AG04450 (cell line): Measurements from ENCODE around the gene CHAT. TPM values are rescaled to one million over a fixed set of nuclear protein-coding genes. Genes with fewer than 3 reads are reported as not detected.

Source experiments
- CTCF ChIA-PET: fragments of 300-600, 350-600 bp; formaldehyde crosslinking; extraction: SDS; loops from one replicate; lab custom pipeline; 2022; ENCODE audit warnings: antibody characterized with exemption, inconsistent platforms; lab: Charles Lee
- POLR2A ChIA-PET: fragments of 350-600 bp; formaldehyde crosslinking; extraction: SDS; loops from one replicate; lab custom pipeline; 2021; ENCODE audit warnings: antibody characterized with exemption, inconsistent platforms; lab: Yijun Ruan, JAX
- DNase-seq: peaks from one replicate; pipeline ENCODE4 v3.0.0-alpha.2; 2011; ENCODE audit warnings: low read depth, low spot score
- H3K27ac ChIP-seq: one replicate; pipeline ENCODE4 v1.5.1; 2012; ENCODE audit warnings: low read depth, low read length, control low read depth
- H3K27me3 ChIP-seq: one replicate; pipeline ENCODE4 v1.6.0; 2012; ENCODE audit warnings: low read length; ENCODE audit not compliant: control insufficient read depth, insufficient read depth
- H3K4me3 ChIP-seq: 2 replicates; pipeline ENCODE4 v1.5.1; 2011; ENCODE audit warnings: mild to moderate bottlenecking, low read depth, low read length, control low read depth
- H3K9me3 ChIP-seq: 2 replicates; pipeline ENCODE4 v1.5.1; 2012; ENCODE audit warnings: low read length; ENCODE audit not compliant: control insufficient read depth, insufficient read depth
- polyA plus RNA-seq: library from polyadenylated mRNA; depleted of rRNA; stranded (reverse); fragments of >200 nt; gene quantifications from 2 replicates; pipeline ENCODE4 v1.2.3, GENCODE V29; 2011
- TF ChIP-seq, protein P1 (sequence below): IDR thresholded peaks from 2 replicates; pipeline ENCODE4 v1.5.1; 2011; ENCODE audit warnings: low read depth, low read length, control low read depth, inconsistent platforms

The CHAT gene
- polyA plus RNA-seq, 1 experiment: not detected

DNA sequence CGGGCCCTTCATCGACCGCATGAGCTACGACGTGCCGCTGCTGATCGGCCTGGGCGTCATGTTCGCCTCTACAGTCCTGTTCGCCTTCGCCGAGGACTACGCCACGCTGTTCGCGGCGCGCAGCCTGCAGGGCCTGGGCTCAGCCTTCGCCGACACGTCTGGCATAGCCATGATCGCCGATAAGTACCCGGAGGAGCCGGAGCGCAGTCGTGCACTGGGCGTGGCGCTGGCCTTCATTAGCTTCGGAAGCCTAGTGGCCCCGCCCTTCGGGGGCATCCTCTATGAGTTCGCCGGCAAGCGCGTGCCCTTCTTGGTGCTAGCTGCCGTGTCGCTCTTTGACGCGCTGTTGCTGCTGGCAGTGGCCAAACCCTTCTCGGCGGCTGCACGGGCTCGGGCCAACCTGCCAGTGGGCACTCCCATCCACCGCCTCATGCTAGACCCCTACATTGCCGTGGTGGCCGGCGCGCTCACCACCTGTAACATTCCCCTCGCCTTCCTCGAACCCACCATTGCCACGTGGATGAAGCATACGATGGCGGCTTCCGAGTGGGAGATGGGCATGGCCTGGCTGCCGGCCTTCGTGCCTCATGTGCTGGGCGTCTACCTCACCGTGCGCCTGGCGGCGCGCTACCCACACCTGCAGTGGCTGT, 2.5 kb upstream of the CHAT start:
- TF ChIP-seq, protein P1, sequence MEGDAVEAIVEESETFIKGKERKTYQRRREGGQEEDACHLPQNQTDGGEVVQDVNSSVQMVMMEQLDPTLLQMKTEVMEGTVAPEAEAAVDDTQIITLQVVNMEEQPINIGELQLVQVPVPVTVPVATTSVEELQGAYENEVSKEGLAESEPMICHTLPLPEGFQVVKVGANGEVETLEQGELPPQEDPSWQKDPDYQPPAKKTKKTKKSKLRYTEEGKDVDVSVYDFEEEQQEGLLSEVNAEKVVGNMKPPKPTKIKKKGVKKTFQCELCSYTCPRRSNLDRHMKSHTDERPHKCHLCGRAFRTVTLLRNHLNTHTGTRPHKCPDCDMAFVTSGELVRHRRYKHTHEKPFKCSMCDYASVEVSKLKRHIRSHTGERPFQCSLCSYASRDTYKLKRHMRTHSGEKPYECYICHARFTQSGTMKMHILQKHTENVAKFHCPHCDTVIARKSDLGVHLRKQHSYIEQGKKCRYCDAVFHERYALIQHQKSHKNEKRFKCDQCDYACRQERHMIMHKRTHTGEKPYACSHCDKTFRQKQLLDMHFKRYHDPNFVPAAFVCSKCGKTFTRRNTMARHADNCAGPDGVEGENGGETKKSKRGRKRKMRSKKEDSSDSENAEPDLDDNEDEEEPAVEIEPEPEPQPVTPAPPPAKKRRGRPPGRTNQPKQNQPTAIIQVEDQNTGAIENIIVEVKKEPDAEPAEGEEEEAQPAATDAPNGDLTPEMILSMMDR: no peak
- CTCF ChIA-PET: interaction anchor here (0.8 kb wide), 1 partner anchor 16 kb away, joined by 3 read pairs; no protein-coding TSS in a partner anchor
- POLR2A ChIA-PET: no interaction called here
- no peak for DNase-seq
- Histone ChIP-seq H3K27me3 (peaks cover 73% of the 10 kb centered on the region), H3K4me3 (no peak overlapping the region), H3K27ac (no peak overlapping the region), H3K9me3 (peaks cover 14% of the 10 kb centered on the region; the same call in 1 of the 2 replicates)

DNA sequence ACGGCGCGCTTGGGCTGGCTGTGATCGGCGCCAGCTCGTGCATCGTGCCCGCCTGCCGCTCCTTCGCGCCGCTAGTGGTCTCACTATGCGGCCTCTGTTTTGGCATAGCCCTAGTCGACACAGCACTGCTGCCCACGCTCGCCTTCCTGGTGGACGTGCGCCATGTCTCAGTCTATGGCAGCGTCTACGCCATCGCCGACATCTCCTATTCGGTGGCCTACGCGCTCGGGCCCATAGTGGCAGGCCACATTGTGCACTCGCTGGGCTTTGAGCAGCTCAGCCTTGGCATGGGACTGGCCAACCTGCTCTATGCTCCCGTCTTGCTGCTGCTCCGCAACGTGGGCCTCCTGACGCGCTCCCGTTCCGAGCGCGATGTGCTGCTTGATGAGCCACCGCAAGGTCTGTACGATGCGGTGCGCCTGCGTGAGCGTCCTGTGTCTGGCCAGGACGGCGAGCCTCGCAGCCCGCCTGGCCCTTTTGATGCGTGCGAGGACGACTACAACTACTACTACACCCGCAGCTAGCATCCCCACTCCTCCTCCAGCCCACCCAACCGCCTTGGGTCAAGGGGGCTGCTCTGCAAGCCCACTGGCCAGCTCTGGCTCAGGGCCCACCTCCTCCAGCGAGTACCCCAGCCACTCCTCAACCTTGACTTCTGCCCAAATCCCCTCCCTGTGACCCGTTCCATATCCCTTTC, 1.9 kb upstream of the CHAT start:
- Histone ChIP-seq H3K27me3 (peaks cover 76% of the 10 kb centered on the region), H3K27ac (no peak overlapping the region), H3K4me3 (no peak overlapping the region), H3K9me3 (peaks cover 14% of the 10 kb centered on the region; the same call in 1 of the 2 replicates)
- ChIA-PET CTCF (no interaction called here), POLR2A (no interaction called here)
- TF ChIP-seq, protein P1: no peak
- no peak for DNase-seq

DNA sequence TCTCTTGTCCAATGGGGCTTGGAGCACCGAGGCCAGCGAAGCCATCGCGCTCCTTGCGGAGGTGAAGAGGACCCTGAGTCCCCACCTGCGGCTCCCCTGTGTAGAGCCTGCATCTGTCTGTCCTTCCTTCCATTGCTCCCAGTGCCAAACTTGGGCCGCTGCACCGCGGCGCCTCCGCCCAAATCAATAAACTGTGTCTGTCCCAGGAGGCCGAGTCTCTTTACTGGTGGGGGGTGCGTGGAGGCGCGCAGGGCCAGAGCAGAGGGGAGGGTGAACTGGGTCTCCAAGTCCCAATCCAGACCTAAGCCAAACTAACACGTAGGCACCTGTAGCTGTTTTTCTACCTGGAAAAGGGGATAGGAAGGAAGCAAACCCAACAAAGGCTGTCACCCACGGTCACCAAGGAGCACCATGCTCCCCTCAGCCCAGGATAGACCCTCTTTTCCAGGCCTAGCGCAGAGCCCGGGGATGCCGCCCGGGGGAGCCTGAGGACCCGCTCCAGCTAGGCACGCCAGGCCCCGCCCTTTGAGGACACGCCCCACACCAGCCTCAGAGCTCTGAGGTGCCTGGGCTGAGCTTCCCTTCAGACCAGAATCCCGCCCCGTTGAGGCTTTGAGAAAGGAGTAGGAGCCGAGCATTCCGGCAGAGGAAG, 1.2 kb upstream of the CHAT start:
- H3K27ac ChIP-seq: no peak overlapping the region
- TF ChIP-seq, protein P1: no peak
- H3K4me3 ChIP-seq: no peak overlapping the region
- DNase-seq: no peak
- peaks cover 14% of the 10 kb centered on the region; the same call in 1 of the 2 replicates for H3K9me3 ChIP-seq
- ChIA-PET CTCF (no interaction called here), POLR2A (no interaction called here)
- peaks cover 77% of the 10 kb centered on the region for H3K27me3 ChIP-seq

DNA sequence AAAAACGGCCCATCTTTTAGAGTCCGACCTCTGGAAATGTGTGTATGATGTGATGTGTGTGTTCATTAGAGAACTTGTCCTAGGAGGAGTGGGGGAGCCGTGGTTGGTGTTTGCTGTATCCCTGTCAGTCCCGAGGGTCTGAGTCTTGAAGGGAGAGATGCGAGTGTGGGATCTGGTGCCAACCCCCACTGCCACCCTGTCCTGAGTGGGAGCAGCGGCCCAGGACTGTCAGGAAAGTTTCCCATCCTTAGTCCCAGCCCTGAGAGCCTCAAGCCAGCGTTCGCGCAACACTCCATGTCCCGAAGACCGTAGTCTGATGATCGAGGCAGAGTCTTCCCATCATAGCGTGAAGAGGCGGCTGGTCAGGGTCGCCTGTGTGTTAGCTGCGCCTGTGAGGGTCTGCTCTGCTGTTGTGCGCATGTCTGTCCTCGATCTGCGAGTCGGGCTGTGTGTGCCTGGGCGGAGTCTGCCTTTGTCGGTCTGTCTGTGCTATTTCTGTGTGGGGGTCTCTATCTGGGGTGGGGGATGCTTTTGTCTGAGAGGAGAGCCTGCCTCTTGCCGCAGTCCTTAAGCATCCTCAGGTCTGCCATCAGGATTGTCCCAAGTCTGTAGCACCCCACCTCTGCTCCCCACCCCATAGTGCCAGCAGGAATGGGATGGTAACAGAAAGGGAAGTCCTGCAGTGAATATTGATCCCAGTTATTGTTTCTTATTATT, 514 bp upstream of the CHAT start:
- CTCF ChIA-PET: no interaction called here

More for the DNA sequence above, 514 bp upstream of the CHAT start:
- H3K27me3 ChIP-seq: peaks cover 72% of the 10 kb centered on the region
- POLR2A ChIA-PET: no interaction called here
- TF ChIP-seq, protein P1: no peak
- no peak overlapping the region for H3K4me3 ChIP-seq
- no peak overlapping the region for H3K27ac ChIP-seq
- DNase-seq: no peak
- H3K9me3 ChIP-seq: peaks cover 14% of the 10 kb centered on the region; the same call in 1 of the 2 replicates
